ENCODE results near the gene LRRC32. TPM values are rescaled to one million over a fixed set of nuclear protein-coding genes. Genes with fewer than 3 reads are reported as not detected.

Gene LRRC32
- polyA plus RNA-seq, 2 of the 4 experiments (the other 2 are of a cell fraction), result 0.25 to 0.62 TPM

DNA sequence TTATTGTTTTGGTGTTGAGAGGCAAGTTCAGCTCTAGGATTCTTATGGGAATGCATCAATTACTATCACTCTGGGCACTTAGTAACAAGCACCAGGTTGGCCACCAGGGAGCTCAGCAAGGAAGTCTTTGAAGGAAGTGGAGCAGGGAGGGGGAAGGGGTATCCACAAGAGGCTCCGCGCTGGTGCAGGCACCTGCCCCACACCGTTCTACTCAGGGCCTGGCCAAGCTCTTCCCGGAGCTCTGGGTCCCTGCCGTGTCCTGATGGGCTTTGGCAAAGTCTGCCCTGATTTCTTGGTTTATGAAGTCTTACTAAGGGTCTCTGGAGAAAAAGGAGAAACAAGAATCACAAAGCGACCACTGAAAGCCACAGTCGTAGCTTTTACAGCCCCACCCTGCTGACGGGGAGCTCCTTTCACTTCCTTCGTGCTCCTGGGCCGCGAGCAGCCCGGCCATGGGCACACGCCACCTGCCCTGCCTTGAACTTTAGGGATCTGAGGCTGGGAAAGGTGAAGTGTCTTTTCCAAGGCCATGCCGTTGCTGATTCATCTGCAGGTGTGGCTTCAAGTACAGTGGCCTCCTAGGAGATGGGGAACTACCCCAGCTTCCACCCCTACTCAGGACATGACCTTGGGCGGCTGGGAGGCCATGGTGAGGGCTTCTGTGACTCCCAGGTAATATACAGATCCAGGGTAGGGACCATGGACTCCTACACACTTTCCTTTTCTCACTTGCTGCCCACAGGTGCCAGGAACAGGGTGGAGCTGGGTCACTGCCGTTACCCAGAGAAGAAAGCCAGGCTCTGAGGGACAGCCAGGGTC is 15.9 kb upstream of the LRRC32 start:
- CTCF ChIA-PET, result interaction anchor here (1.0 to 1.4 kb wide), 2 partner anchors 12 to 37 kb away, joined by 3 read pairs; no protein-coding TSS in a partner anchor
- peak in 1 of 2 experiments; percentile 26; a peak in 2 of 6 replicates for ATAC-seq
- Histone ChIP-seq H3K4me2 (no peak overlapping the region), H3K27ac (peak overlapping the region in 1 of 2 experiments; percentile 20; a peak in 1 of 6 replicates), H3K4me1 (no peaks in the 10 kb centered on the region), H3K9me3 (no peaks in the 10 kb centered on the region), H3K4me3 (no peak overlapping the region)
- no peak for DNase-seq (ENCODE audit: low read depth in 1 of 2, low spot score in 1 of 2)
- 77% methylated on average over 15 of the region's 16 CpGs for WGBS (ENCODE audit: missing lambda C conversion rate)
- POLR2A ChIA-PET, result no interaction called here
- TF ChIP-seq RARB (CRISPR knock-in tag; IDR thresholded peaks at IDR 0.05) (no peak), HMGXB4 (CRISPR knock-in tag; IDR thresholded peaks at IDR 0.05; ENCODE audit: borderline replicate concordance) (no peak), JUN (IDR thresholded peaks at IDR 0.05) (no peak), ZFP36 (IDR thresholded peaks at IDR 0.05; ENCODE audit: borderline replicate concordance, partially characterized antibody) (no peak), SMC3 (IDR thresholded peaks at IDR 0.05) (no peak), KDM1A (IDR thresholded peaks at IDR 0.05; ENCODE audit: low read depth) (no peak)
- TF ChIP-seq, protein P1, sequence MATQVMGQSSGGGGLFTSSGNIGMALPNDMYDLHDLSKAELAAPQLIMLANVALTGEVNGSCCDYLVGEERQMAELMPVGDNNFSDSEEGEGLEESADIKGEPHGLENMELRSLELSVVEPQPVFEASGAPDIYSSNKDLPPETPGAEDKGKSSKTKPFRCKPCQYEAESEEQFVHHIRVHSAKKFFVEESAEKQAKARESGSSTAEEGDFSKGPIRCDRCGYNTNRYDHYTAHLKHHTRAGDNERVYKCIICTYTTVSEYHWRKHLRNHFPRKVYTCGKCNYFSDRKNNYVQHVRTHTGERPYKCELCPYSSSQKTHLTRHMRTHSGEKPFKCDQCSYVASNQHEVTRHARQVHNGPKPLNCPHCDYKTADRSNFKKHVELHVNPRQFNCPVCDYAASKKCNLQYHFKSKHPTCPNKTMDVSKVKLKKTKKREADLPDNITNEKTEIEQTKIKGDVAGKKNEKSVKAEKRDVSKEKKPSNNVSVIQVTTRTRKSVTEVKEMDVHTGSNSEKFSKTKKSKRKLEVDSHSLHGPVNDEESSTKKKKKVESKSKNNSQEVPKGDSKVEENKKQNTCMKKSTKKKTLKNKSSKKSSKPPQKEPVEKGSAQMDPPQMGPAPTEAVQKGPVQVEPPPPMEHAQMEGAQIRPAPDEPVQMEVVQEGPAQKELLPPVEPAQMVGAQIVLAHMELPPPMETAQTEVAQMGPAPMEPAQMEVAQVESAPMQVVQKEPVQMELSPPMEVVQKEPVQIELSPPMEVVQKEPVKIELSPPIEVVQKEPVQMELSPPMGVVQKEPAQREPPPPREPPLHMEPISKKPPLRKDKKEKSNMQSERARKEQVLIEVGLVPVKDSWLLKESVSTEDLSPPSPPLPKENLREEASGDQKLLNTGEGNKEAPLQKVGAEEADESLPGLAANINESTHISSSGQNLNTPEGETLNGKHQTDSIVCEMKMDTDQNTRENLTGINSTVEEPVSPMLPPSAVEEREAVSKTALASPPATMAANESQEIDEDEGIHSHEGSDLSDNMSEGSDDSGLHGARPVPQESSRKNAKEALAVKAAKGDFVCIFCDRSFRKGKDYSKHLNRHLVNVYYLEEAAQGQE (IDR thresholded peaks at IDR 0.05), result no peak
- no peak for FAIRE-seq

- FAIRE-seq, result no peak
- H3K27ac ChIP-seq, result no peak overlapping the region
- no peak overlapping the region for H3K4me2 ChIP-seq
- WGBS (ENCODE audit: missing lambda C conversion rate), result 54% methylated on average over 7 of the region's 7 CpGs
- ChIA-PET CTCF (interaction anchor here (0.7 to 1.4 kb wide), 3 partner anchors 11 to 951 kb away, joined by 3 read pairs; no protein-coding TSS in a partner anchor), POLR2A (no interaction called here)
- ATAC-seq, result no peak
- no peaks in the 10 kb centered on the region for H3K4me1 ChIP-seq
- no peak overlapping the region for H3K4me3 ChIP-seq
- TF ChIP-seq ZSCAN20 (CRISPR knock-in tag; IDR thresholded peaks at IDR 0.05), result no peak
- TF ChIP-seq MAX (IDR thresholded peaks at IDR 0.05), result no peak
- TF ChIP-seq, protein P2, sequence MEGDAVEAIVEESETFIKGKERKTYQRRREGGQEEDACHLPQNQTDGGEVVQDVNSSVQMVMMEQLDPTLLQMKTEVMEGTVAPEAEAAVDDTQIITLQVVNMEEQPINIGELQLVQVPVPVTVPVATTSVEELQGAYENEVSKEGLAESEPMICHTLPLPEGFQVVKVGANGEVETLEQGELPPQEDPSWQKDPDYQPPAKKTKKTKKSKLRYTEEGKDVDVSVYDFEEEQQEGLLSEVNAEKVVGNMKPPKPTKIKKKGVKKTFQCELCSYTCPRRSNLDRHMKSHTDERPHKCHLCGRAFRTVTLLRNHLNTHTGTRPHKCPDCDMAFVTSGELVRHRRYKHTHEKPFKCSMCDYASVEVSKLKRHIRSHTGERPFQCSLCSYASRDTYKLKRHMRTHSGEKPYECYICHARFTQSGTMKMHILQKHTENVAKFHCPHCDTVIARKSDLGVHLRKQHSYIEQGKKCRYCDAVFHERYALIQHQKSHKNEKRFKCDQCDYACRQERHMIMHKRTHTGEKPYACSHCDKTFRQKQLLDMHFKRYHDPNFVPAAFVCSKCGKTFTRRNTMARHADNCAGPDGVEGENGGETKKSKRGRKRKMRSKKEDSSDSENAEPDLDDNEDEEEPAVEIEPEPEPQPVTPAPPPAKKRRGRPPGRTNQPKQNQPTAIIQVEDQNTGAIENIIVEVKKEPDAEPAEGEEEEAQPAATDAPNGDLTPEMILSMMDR (IDR thresholded peaks at IDR 0.05), result no peak
- no peak for TF ChIP-seq NPAS2 (CRISPR knock-in tag; IDR thresholded peaks at IDR 0.05; ENCODE audit: borderline replicate concordance)
- DNase-seq (ENCODE audit: low read depth in 1 of 2, low spot score in 1 of 2), result no peak
- no peaks in the 10 kb centered on the region for H3K9me3 ChIP-seq
Observed at GRCh38 chr11:76685831-76686230, 15.3 kb upstream of the LRRC32 start.

DNA sequence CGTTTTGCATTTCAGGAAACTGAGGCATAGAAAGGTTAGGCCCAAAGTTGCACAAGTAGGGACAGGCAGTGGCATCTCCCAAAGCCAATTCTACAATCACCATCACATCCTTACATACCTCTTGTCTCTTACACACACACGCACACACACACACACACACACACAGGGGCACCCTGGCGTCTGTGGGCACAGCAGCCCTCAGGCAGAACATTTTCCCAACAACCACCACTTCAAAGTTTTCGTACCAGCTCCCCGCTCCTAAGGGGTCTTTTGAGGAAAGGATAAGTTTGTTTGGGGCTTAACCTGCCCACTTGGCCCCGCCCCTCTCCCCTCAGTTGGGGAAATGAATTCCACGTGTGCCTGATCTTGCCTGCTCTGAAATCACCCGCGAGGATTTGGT is 14.7 kb upstream of the LRRC32 start:
- FAIRE-seq (no peak), DNase-seq (ENCODE audit: low read depth in 1 of 2, low spot score in 1 of 2) (no peak), ATAC-seq (no peak)
- no peak overlapping the region for H3K4me2 ChIP-seq
- H3K4me3 ChIP-seq, result no peak overlapping the region
- WGBS (ENCODE audit: missing lambda C conversion rate), result 78% methylated on average over 9 of the region's 9 CpGs
- H3K27ac ChIP-seq, result no peak overlapping the region
- H3K4me1 ChIP-seq, result no peaks in the 10 kb centered on the region
- no peaks in the 10 kb centered on the region for H3K9me3 ChIP-seq
- ChIA-PET CTCF (interaction anchor here (0.6 to 1.9 kb wide), 3 partner anchors 86 to 950 kb away, joined by 3 to 6 read pairs (median 3); no protein-coding TSS in a partner anchor), POLR2A (no interaction called here)
- TF ChIP-seq CHD2 (IDR thresholded peaks at IDR 0.05; ENCODE audit: low read length, partially characterized antibody), result no peak
- TF ChIP-seq, protein P3, sequence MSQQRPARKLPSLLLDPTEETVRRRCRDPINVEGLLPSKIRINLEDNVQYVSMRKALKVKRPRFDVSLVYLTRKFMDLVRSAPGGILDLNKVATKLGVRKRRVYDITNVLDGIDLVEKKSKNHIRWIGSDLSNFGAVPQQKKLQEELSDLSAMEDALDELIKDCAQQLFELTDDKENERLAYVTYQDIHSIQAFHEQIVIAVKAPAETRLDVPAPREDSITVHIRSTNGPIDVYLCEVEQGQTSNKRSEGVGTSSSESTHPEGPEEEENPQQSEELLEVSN (IDR thresholded peaks at IDR 0.05; ENCODE audit: borderline replicate concordance, low read depth), result no peak
- TF ChIP-seq HOXB13 (CRISPR knock-in tag; IDR thresholded peaks at IDR 0.05; ENCODE audit: low read depth), result no peak
- no peak for TF ChIP-seq MAX (IDR thresholded peaks at IDR 0.05)
- no peak for TF ChIP-seq HOXA7 (CRISPR knock-in tag; IDR thresholded peaks at IDR 0.05)
- TF ChIP-seq SMC3 (IDR thresholded peaks at IDR 0.05), result no peak
- TF ChIP-seq EHF (CRISPR knock-in tag; IDR thresholded peaks at IDR 0.05), result no peak
- TF ChIP-seq ATOH8 (CRISPR knock-in tag; IDR thresholded peaks at IDR 0.05; ENCODE audit: low read depth), result no peak
- no peak for TF ChIP-seq PBX3 (IDR thresholded peaks at IDR 0.05)

Measured in A549 (cell line).